HepG2 (cell line): Measurements from ENCODE around the gene MYH7. TPM values are rescaled to one million over a fixed set of nuclear protein-coding genes. Genes with fewer than 3 reads are reported as not detected.

Experiments used
- GZF1 ChIP-seq: sonication (generic); formaldehyde crosslinking; IDR thresholded peaks from 2 replicates; pipeline ENCODE4 v1.5.1; 2020; ENCODE audit warnings: mild to moderate bottlenecking, missing genetic modification reagents
- KMT2A ChIP-seq: sonication (generic); formaldehyde crosslinking; IDR thresholded peaks from 2 replicates; pipeline ENCODE4 v1.4.0; 2020; ENCODE audit warnings: missing genetic modification reagents
- PLSCR1 ChIP-seq: sonication (generic); formaldehyde crosslinking; IDR thresholded peaks from 2 replicates; pipeline ENCODE4 v1.5.0; 2020; ENCODE audit warnings: missing genetic modification reagents, mild to moderate bottlenecking, borderline replicate concordance
- SMAD9 ChIP-seq: sonication (generic); formaldehyde crosslinking; IDR thresholded peaks from 2 replicates; pipeline ENCODE4 v1.5.1; 2020; ENCODE audit warnings: mild to moderate bottlenecking, missing genetic modification reagents
- TBP ChIP-seq: sonication (generic); formaldehyde crosslinking; IDR thresholded peaks from 2 replicates; pipeline ENCODE4 v1.5.0; 2020; ENCODE audit warnings: missing genetic modification reagents
- THAP9 ChIP-seq: sonication (generic); formaldehyde crosslinking; IDR thresholded peaks from 2 replicates; pipeline ENCODE4; 2020; ENCODE audit warnings: missing genetic modification reagents, mild to moderate bottlenecking, borderline replicate concordance
- ZBED4 ChIP-seq: sonication (generic); formaldehyde crosslinking; IDR thresholded peaks from 2 replicates; pipeline ENCODE4 v1.4.0; 2020; ENCODE audit warnings: missing genetic modification reagents, borderline replicate concordance
- ZNF318 ChIP-seq: sonication (generic); formaldehyde crosslinking; IDR thresholded peaks from 2 replicates; pipeline ENCODE4 v1.4.0; 2020; ENCODE audit warnings: mild to moderate bottlenecking, missing genetic modification reagents
- ZNF354B ChIP-seq: sonication (generic); formaldehyde crosslinking; IDR thresholded peaks from 2 replicates; pipeline ENCODE4 v1.8.0; 2022; ENCODE audit warnings: mild to moderate bottlenecking, missing genetic modification reagents
- polyA plus RNA-seq, 8 experiments: library from polyadenylated mRNA; depleted of rRNA in 3 of 8; stranded (reverse) in 7 of 8; unstranded in 1 of 8; fragments of >200 nt; fragmentation: Illumina TruSeq in 4 of 8; extraction: Trizol in 4 of 8; gene quantifications; 2 replicates each; pipeline versions ENCODE4 v1.2.1 to v1.2.3, GENCODE V29; 2011 to 2016; ENCODE audit warnings: low read depth in 4 of 8, missing spikeins in 1 of 8, mixed read lengths in 1 of 8; ENCODE audit not compliant: insufficient read depth in 1 of 8
- total RNA-seq, 5 experiments: library from RNA; depleted of rRNA; stranded (reverse); fragments of >200 nt; fragmentation: Illumina TruSeq; extraction: Trizol; gene quantifications; 2 replicates each; pipeline ENCODE4 v1.2.3, GENCODE V29; 2016; ENCODE audit warnings: low read depth in 1 of 5

MYH7 gene
- total and polyA plus RNA-seq, 2 of the 13 experiments (the other 11 are each of a cell fraction or from before 2014, with no cell fraction given) = 0.04 TPM; not detected in 1

- 0 out of 2 replicates have a peak, but pooled peaks have one; percentile 67 for TF ChIP-seq ZNF318 (CRISPR knock-in tag)
- TF ChIP-seq ZBED4 (CRISPR knock-in tag) = no peak
- peak; percentile 93 for TF ChIP-seq KMT2A (CRISPR knock-in tag)
- peak; percentile 95; the same call in 1 of the 2 replicates for TF ChIP-seq THAP9
- TF ChIP-seq SMAD9 (CRISPR knock-in tag) = peak; percentile 93; the same call in 1 of the 2 replicates
- no peak for TF ChIP-seq TBP (CRISPR knock-in tag)
- TF ChIP-seq GZF1 = no peak
- TF ChIP-seq PLSCR1 = no peak
- peak; percentile 84 for TF ChIP-seq ZNF354B (CRISPR knock-in tag)
These were observed 33.9 kb upstream of the MYH7 start, which contains the start of gene NGDN (continued) for GRCh38 chr14:23469127-23469905.
